HG03108 (cell line): ENCODE measurements around the gene PDIA5.

ENCODE experiments used
- ATAC-seq: cut with Tn5 transposase; IDR thresholded peaks from one replicate; pipeline ENCODE4 v1.9.1; 2021; ENCODE audit warnings: moderate library complexity; ENCODE audit not compliant: unreplicated experiment

PDIA5 gene

GRCh38 chr3:123089611-123090331, 22.9 kb downstream of the PDIA5 start:
- ATAC-seq: no peak

- ATAC-seq: no peak
These were observed 24.1 kb downstream of the PDIA5 start for GRCh38 chr3:123090728-123091531.

GRCh38 chr3:123092243-123092642, 25.4 kb downstream of the PDIA5 start:
- no peak for ATAC-seq

GRCh38 chr3:123093696-123094095, 26.9 kb downstream of the PDIA5 start:
- no peak for ATAC-seq

- no peak for ATAC-seq
These were observed 27.9 kb downstream of the PDIA5 start for GRCh38 chr3:123094516-123095313.

GRCh38 chr3:123096126-123096525, 29.3 kb downstream of the PDIA5 start:
- no peak for ATAC-seq

- no peak for ATAC-seq
These were observed 29.9 kb downstream of the PDIA5 start for GRCh38 chr3:123096731-123097130.

- no peak for ATAC-seq
These were observed 31.9 kb downstream of the PDIA5 start for GRCh38 chr3:123098426-123099330.

- no peak for ATAC-seq
These were observed 32.7 kb downstream of the PDIA5 start for GRCh38 chr3:123099331-123100192.

- no peak for ATAC-seq
These were observed 33.5 kb downstream of the PDIA5 start for GRCh38 chr3:123100193-123100776.

- no peak for ATAC-seq
These were observed 35.4 kb downstream of the PDIA5 start for GRCh38 chr3:123102249-123102648.

GRCh38 chr3:123102826-123103225, 36.0 kb downstream of the PDIA5 start:
- ATAC-seq: no peak

GRCh38 chr3:123104550-123104949, 37.7 kb downstream of the PDIA5 start:
- no peak for ATAC-seq

GRCh38 chr3:123105201-123106189, 38.7 kb downstream of the PDIA5 start:
- ATAC-seq: no peak

GRCh38 chr3:123110282-123110975, 43.6 kb downstream of the PDIA5 start:
- ATAC-seq: no peak

- no peak for ATAC-seq
These were observed 44.3 kb downstream of the PDIA5 start for GRCh38 chr3:123110976-123111615.

GRCh38 chr3:123111640-123112039, 44.8 kb downstream of the PDIA5 start:
- no peak for ATAC-seq
